CD4-positive, alpha-beta T cell treated with Interleukin-6 at 100 ng/mL for 8 hours (primary cell): ENCODE measurements around the gene GFY.
A peak's percentile ranks its signal among the peaks of the same experiment; 100 is the strongest.
"Not testable (repeated sequence)": the region's sequence is repeated elsewhere in the genome, so short reads cannot be mapped to it uniquely, and the experiment has no call there.

Experiments used
- DNase-seq: peaks from one replicate; pipeline ENCODE4 v3.0.0-alpha.2; 2020; ENCODE audit warnings: mixed read lengths, low spot score

Gene GFY

DNA sequence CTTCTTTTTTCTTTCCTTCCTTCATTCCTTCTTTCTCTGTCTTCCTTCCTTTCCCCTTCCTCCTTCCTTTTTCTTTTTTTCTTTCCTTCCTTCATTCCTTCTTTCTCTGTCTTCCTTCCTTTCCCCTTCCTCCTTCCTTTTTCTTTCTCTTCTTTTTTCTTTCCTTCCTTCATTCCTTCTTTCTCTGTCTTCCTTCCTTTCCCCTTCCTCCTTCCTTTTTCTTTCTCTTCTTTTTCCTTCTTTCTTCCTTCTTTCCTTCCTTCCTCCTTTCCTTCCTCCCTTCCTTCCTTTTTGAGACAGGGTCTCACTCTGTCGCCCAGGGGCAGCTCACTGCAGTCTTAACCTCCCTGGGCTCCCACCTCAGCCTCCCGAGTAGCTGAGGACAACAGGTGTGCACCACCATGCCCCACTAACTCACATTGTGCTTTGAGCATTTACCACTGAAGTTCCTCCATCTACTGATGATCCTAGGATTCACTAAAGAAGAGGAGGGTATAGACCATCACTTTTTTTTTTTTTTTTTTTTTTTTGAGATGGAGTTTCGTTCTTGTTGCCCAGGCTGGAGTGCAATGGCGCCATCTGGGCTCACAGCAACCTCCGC, 19.0 kb downstream of the GFY start:
- not testable (repeated sequence) for DNase-seq

DNA sequence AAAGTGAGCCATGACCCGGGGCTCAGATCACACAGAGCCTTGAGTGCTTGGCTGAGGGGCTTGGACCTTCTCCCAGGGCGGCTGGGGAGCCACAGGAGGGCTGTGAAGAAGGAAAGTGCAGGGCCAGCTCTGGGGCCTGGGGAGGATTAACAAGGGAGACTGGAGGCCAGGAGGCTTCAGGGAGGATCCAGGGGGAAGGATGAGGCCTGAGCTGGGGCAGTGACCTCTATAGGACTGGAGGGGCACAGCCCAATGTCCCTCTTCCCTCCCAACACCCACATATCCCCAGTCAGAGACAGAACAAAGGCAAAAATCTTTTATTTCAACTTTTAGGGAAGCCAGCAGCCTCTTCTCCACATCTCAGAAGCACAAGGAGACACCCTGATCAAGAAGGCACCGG, 20.8 kb downstream of the GFY start:
- no peak for DNase-seq

DNA sequence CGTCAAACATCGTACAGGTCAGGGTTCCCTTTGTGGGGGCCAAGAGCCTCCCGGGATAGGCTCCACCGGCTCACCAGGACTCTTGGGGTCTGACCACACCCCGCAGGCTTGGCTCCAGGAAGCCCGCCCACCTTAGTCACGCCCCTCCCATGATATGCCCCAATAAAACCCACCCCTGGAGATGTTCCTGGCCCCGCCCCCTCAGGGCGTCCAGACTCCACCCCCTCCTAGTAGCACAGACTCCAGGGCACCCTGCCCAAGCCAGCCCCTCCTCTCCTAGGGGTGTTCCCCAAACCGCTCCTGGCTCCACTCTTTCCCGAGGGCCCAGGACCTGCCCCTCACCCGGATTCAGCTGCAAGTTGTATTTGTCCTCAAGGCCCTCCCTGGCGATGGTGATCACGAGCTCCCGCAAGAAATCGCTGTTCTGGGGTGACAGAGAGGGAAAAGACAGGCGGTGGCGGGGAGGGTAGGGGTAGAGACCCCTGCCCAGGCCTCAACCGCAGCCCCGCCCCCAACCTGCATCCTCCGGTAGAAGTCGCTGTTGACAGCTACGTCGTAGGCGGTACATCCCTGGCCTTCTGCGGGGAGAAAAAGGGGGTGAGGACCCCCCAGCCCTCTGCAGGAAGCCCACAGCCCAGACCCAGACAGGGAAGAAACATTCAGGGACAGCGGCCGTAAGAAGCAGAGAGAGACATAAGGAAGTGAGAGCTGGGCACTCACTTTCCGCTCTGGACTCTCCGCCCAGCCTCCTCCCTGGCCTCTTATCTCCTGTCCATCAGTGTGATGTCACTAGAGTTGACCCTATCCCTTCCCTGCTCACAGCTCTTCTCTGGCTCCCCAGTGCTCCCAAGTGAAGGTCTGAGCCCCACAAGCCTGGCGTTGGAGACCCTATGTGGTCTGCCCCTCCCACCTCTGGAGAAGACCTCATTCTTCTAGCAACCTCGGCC, 22.6 kb downstream of the GFY start:
- DNase-seq: no peak

DNA sequence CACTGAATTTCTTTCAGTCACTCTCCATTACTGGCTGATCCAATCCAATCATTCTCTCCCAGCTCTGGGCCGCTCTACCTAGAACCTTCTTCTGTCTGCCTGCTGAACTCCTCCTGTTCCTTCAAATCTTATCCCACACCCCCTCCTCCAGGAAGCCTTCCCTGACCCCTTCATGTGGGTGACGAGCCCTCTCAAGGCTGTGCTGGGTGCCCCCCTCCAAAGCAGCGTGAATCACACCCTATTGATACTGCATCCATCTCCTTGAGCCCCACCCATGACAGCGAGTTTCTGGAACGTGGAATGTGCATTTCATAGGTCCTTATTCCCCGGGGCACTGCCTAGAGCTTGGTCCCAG, 23.2 kb downstream of the GFY start:
- no peak for DNase-seq

DNA sequence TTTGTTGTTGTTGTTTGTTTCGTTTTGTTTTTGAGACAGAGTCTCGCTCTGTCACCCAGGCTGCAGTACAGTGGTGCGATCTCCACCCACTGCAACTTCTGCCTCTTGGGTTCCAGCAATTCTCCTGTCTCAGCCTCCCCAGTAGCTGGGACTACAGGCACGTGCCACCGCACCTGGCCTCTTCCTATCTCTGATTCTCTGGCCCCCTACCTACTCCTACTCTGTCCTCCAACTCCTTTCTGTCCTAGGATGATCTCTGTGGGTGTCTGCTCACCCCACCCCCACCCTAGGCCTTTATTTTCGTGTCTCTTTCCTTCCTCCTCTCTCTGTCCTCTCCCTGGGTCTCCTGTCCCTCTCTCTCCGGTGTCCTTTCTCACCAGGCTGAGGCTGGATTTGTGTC, 25.2 kb downstream of the GFY start:
- no peak for DNase-seq

DNA sequence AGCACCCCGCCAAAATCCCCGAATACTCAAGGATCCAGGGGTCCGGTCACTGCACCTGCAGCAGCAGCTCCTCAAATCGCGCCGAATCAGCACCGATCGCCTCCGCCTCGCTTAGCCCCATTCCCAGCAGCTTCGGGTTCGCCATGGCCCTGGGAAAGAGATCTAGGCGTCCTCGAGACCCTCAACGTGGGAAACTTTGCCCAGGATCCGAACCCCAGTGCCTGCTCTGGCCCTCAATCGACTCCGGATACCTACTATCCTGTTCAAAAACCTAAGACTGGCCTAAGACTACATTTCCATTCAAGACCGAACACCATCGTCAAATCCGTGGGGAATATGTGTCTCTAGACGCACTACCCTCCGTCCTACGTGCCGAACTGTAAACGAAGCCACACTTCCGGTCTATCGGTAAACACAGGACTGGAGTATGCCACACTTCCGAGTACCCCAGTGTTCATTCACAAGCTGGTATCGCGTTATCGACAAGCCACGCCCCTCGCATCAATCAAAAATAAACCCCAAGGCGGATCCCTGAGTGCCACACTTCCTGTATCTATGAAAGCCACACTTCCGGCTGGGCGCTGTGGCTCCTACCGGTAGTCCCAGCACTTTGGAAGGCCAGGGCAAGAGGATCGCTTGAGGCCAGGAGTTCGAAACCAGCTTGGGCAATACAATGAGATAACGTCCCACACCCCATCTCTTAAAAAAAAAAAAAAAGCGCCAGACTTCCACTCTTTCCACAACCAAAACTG, 26.4 kb downstream of the GFY start, which contains the start of gene PIH1D1:
TSS of gene PIH1D1 (minus strand) at position 385 of the 752 bp plus-strand sequence. CDS start at position 145, 240 bp downstream.
- DNase-seq: peak; percentile 98

DNA sequence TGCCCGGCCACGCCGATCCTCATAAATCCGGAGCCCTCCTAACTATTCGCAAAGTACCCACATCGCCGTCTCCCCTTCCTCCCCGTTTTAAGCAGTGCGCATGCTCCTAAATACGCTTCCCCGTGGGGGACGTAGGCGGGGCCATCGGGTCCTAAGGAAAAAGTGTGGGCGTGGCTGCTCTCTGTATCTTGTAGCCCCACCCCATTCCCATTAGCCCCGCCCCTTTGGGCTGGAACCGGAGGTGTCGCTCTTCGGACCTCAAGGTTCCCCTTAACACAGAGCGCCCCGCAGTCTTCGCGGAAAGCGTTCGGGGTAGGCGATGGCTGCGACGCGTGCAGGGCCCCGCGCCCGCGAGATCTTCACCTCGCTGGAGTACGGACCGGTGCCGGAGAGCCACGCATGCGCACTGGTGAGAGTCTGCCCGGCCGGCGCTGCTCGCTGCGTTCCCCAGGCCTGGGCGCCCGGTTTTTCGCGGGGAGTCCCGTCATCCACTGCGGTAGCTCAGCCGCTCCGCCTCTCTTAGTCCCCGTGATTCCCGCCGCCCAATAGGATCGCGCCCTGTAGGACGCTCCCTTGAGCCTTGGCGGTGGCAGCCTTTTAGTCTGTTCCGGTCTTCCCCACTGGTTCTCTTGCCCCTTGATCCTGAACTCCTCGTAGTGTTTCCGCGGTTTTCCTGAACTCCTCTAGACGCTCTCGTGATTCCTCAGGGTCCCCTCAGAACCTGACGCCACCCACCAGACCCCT, 28.0 kb downstream of the GFY start, which contains the start of gene ALDH16A1:
TSS of gene ALDH16A1 (plus strand) at position 213 of the 744 bp plus-strand sequence. CDS start at position 320, 107 bp downstream.
- peak; percentile 98 for DNase-seq

DNA sequence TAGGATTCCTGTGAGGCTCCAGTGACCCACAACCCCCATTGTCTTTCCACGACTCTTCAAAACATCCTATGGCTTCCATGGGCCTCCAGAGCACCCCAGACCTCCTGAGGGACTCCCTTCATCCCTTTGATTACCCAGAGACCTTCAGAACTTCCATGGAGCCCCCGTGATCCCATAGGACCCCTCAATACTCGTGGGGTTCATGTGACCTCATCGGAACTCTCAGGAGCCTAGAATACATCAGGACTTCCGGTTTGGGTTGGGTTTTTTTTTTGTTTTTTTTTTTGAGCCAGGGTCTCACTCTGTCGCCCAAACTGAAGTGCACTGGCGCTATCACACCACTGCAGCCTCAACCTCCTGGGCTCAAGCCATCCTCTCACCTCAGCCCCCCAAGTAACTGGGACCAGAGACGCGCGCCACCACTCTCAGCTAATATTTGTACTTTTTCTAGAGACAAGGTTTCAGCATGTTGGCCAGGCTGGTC, 28.6 kb downstream of the GFY start:
- DNase-seq: no peak

DNA sequence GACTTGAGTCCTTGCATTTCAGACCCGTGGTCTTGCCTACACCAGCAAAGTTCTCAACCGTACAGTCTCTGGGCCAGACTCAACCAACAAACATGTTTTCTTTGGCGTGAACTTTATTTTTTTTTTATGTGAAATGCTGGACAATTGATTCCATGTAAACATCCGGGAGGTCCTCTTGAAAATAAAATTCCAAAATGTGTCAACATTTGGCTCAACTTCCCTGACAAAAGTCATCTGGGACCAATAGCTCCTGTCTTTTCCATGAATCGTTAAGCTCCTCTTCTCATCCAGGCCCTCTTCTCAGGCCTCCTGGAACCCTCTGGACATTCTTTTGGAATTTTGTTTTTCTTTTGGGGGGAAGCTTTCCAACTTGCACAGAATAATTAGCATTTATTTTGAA, 30.6 kb downstream of the GFY start:
- no peak for DNase-seq

DNA sequence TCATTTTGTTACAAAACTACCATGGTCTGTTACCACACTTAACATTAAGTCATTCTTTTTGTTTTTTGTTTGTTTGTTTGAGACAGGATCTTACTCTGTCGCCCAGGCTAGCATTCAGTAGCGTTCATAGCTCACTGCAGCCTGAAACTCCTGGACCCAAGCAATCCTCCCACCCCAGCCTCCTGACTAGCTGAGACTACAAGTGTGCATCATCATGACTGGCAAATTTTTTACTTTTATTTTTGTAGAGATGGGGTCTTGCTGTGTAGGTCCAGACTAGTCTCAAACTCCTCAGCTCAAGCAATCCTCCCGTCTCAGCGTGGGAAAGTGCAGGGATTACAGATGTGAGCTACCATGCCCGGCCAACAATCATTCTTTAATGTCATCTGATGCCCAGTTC, 31.1 kb downstream of the GFY start:
- no peak for DNase-seq

DNA sequence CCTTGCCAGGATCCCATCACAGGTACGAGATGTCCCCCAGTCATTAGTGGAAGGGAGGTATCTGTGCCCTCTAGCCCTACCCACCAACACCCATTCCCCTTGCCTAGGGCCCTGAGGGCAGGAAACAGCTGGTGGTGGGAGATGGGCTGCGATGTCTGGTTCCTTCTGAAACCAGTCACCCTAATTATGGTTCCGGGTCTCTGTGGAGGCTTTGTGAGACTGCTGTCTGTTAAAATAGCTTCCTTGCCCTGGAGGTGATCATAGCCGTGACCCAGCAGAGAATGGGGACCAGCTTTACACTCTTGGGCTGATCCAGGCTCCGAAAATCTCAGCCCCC, 33.3 kb downstream of the GFY start:
- no peak for DNase-seq

DNA sequence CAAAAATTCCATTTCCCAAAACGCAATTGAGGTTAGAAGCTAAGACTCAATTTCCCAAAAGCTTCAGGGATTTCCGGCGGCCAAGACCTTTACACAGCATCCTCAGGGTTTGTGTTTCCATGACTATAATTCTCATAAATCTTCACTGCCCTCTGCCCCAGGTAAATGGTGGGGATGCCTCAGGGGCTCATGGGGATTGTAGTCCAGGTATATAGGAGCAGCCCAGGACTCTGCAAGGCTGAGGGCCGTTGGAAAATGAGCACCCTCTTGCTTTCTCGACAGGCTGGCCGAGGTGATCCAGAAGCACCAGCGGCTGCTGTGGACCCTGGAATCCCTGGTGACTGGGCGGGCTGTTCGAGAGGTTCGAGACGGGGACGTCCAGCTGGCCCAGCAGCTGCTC, 34.2 kb downstream of the GFY start:
- DNase-seq: no peak

DNA sequence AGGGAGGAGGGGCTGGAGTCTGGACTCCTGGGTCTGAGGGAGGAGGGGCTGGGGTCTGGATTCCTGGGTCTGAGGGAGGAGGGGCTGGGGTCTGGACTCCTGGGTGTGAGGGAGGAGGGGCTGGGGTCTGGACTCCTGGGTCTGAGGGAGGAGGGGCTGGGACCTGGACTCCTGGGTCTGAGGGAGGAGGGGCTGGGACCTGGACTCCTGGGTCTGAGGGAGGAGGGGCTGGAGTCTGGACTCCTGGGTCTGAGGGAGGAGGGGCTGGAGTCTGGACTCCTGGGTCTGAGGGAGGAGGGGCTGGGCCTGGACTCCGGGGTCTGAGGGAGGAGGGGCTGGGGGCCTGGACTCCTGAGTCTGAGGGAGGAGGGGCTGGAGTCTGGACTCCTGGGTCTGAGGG, 35.9 kb downstream of the GFY start:
- DNase-seq: not testable (repeated sequence)

DNA sequence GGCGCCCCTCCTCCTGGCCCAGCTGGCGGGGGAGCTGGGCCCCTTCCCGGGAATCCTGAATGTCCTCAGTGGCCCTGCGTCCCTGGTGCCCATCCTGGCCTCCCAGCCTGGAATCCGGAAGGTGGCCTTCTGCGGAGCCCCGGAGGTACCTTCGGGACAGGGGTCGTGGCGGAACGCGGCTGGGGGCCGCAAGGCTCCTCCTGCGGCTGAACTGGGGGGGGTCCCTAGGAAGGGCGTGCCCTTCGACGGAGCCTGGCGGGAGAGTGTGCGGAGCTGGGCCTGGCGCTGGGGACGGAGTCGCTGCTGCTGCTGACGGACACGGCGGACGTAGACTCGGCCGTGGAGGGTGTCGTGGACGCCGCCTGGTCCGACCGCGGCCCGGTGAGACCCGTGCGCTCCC, 36.5 kb downstream of the GFY start:
- DNase-seq: no peak

DNA sequence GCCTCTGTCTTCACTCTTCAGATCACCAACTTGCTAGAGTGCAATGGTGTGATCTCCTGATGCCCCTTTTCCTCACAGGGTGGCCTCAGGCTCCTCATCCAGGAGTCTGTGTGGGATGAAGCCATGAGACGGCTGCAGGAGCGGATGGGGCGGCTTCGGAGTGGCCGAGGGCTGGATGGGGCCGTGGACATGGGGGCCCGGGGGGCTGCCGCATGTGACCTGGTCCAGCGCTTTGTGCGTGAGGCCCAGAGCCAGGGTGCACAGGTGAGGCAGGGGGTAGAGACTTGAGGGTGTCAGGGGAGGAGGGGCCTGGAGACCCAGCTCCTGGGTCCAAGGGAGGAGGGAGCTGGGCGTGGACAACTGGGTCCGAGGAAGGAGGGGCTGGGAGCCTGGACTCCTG, 37.3 kb downstream of the GFY start:
- no peak for DNase-seq

DNA sequence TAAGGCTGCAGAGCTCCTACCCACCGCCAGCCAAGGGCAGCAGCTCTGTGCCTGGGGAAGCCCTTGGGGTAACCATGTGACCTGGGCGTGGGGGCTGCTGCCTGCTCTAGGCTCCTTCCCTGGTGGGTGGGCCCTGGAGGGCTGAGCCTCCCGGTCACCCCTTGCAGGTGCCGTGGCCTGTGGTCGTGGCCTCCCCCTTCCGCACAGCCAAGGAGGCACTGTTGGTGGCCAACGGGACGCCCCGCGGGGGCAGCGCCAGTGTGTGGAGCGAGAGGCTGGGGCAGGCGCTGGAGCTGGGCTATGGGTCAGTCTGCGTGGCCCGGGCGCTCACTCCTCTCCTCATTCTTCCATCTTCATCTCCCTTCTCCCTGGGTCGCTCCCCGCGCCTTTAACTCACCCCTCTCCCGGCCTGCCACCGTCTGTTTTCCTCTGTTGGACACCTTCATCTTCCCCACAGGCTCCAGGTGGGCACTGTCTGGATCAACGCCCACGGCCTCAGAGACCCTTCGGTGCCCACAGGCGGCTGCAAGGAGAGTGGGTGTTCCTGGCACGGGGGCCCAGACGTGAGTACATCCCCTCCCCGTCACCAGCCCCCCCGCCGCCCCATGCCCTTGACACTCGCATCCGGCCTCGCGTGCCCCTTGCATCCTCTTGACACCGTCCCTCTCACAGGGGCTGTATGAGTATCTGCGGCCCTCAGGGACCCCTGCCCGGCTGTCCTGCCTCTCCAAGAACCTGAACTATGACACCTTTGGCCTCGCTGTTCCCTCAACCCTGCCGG, 39.0 kb downstream of the GFY start:
- DNase-seq: no peak

DNA sequence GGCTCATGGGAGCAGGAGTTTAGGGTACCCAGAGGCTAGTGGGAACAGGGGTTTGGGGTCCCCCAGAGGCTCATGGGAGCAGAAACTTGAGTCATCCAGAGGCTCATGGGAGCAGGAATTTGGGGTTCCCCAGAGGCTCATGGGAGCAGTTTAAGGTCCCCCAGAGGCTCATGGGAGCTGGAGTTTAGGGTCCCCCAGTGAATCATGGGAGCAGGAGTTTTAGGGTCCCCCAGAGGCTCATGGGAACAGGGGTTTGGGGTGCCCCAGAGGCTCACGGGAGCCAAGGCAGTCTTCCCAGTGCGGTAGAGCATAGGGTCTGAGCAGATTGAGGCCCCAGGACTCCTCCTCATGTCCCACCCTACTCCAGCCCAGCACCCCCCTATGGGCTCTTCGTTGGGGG, 40.2 kb downstream of the GFY start:
- no peak for DNase-seq

DNA sequence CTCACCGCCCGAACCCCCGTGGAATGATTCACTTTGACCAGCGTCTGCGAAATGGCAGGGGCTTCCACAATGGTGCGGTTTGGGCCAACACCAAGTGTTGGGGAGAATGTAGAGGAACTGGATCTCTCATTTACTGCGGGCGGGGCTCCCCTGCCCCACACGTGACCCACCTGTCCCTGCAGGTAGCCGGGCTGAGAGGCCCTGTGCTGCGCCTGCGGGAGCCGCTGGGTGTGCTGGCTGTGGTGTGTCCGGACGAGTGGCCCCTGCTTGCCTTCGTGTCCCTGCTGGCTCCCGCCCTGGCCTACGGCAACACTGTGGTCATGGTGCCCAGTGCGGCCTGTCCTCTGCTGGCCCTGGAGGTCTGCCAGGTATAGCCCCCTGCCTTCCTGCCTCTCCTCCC, 43.0 kb downstream of the GFY start:
- no peak for DNase-seq

DNA sequence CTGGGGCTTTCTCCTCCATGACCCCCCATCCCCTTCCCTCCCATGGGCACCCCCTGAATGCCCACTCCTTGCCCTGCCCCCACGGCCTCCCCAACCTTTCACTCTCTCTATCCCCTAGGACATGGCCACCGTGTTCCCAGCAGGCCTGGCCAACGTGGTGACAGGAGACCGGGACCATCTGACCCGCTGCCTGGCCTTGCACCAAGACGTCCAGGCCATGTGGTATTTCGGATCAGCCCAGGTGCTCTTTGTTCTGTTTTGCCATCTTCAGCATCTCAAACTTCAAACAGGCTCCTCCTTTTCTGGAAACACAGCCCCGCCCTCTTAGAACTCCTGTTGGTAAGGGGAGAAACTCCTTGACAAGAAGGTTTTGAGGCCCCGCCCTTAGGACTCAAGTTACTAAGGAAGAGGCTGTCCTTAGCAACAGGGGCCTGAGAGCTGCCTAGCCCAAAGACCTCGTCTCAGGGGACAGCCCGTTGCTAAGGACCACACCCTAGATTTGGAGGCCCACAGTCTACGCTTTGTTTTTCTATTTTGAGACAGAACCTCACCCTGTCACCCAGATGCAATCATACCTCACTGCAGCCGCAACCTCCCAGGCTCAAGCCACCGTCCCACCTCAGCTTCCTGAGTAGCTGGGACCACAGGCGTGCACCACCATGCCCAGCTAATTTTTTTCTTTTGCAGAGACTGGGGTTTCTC, 43.7 kb downstream of the GFY start:
- DNase-seq: peak; percentile 95

DNA sequence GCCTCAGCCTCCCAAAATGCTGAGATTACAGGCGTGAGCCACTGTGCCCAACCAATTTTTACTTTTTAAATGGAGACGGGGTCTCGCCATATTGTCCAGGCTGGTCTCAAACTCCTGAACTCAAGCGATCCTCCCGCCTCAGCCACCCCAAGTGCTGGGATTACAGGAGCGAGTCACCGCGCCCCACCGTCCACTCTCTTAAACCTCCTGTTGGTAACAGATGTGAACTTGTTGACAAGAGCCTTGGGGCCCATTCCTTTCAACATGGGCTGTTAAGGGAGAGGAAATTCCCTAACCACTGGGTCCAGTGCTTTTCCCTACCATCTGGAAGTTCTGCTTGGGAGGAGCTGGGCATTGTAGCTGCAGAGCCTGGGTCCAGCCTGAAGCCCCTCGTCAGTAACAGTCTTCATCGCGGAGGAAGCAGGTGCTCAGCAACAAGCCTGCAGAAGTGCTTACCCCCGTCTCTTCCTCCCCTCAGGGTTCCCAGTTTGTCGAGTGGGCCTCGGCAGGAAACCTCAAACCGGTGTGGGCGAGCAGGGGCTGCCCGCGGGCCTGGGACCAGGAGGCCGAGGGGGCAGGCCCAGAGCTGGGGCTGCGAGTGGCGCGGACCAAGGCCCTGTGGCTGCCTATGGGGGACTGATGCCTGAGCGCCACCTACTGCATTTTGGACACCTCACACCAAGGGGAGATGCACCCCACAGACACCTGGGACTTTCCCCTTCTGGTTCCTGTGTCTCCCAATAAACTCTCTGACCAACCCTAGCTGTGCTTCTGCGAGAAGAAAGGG, 44.8 kb downstream of the GFY start:
- peak; percentile 86 for DNase-seq
